GM23338 (cell line): Measurements from ENCODE around the gene CHIC2.

Experiments used
- CREB1 ChIP-seq: fragments of 250-450 bp; sonication (Bioruptor Pico); IDR thresholded peaks from 2 replicates; pipeline ENCODE4 v1.5.0; 2020; ENCODE audit warnings: low read depth, mild to moderate bottlenecking, moderate library complexity
- EZH2 ChIP-seq: fragments of 200-600 bp; sonication (generic); IDR thresholded peaks from one replicate; pipeline ENCODE4 v1.8.0; 2017; ENCODE audit warnings: antibody characterized with exemption, mild to moderate bottlenecking, low read depth; ENCODE audit not compliant: unreplicated experiment
- POLR2AphosphoS5 ChIP-seq: IDR thresholded peaks from 2 replicates; pipeline ENCODE4 v1.6.1; 2016; ENCODE audit warnings: antibody characterized with exemption, low read depth
- TF ChIP-seq, protein P1 (sequence below), 2 experiments: fragments of 200-600 bp in 1 of 2; sonication (generic) in 1 of 2; conservative IDR thresholded peaks; 2 replicates each; pipeline versions ENCODE4 v1.5.1 to v1.6.1; 2016 to 2017; ENCODE audit warnings: antibody characterized with exemption in 2 of 2, low read depth in 2 of 2, mild to moderate bottlenecking in 2 of 2, moderate library complexity in 1 of 2

DNA sequence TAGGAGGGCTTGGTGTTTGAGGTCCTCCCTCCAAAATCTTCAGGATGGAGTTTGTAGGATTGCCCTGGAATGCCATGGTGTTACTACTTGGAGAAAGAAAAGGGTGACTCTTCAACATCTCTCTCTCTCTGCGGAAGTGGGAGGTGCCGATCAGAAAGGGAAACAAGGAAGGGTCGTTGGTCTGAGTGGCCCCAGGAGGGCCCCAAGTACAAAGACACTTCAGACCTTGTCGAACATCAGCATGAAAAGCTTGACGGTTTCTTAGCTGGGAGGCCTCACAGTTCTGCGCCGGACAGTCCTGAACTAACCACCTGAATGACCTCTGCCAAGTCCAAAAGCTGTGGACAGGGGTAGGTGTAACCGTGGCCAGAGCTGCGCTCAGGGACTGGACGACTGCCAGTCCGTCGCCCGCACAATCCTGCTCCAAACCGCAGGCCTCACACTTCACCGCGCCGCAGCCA is 34.9 kb upstream of the CHIC2 start:
- TF ChIP-seq, protein P1, sequence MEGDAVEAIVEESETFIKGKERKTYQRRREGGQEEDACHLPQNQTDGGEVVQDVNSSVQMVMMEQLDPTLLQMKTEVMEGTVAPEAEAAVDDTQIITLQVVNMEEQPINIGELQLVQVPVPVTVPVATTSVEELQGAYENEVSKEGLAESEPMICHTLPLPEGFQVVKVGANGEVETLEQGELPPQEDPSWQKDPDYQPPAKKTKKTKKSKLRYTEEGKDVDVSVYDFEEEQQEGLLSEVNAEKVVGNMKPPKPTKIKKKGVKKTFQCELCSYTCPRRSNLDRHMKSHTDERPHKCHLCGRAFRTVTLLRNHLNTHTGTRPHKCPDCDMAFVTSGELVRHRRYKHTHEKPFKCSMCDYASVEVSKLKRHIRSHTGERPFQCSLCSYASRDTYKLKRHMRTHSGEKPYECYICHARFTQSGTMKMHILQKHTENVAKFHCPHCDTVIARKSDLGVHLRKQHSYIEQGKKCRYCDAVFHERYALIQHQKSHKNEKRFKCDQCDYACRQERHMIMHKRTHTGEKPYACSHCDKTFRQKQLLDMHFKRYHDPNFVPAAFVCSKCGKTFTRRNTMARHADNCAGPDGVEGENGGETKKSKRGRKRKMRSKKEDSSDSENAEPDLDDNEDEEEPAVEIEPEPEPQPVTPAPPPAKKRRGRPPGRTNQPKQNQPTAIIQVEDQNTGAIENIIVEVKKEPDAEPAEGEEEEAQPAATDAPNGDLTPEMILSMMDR (conservative IDR thresholded peaks at IDR 0.05; ENCODE audit: low read depth in 2 of 2): no peak
- TF ChIP-seq POLR2AphosphoS5 (no peak), EZH2 (peak; percentile 19), CREB1 (CRISPR knock-in tag) (no peak)
